ENCODE measurements around the gene FURIN.
"Not testable (repeated sequence)": the region's sequence is repeated elsewhere in the genome, so short reads cannot be mapped to it uniquely, and the experiment has no call there.

Gene FURIN

DNA sequence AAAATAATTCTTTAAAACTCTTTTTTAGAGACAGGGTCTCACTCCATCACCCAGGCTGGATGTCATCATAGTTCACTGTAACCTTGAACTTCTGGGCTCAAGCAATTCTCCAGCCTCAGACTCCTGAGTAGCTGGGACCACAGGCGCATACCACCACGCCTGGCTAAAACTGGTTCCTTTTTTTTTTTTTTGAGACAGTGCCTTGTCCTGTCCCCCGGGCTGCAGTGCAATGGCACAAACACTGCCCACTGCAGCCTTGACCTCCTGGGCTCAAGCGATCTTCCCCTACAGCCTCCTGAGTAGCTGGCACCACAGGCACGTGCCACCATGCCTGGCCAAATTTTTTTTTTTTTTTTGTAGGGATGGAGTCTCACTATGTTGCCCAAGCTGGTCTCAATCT lies 23.7 kb upstream of the FURIN start:
- DNase-seq (ENCODE audit: low spot score) = no peak

GRCh38 chr15:90845201-90845949 lies 23.0 kb upstream of the FURIN start:
- no peak for DNase-seq (ENCODE audit: low spot score)

- not testable (repeated sequence) for DNase-seq (ENCODE audit: low spot score)
Observed at GRCh38 chr15:90849424-90849823, 19.0 kb upstream of the FURIN start.

- no peak for DNase-seq (ENCODE audit: low spot score)
Observed at GRCh38 chr15:90851114-90851513, 17.3 kb upstream of the FURIN start.

DNA sequence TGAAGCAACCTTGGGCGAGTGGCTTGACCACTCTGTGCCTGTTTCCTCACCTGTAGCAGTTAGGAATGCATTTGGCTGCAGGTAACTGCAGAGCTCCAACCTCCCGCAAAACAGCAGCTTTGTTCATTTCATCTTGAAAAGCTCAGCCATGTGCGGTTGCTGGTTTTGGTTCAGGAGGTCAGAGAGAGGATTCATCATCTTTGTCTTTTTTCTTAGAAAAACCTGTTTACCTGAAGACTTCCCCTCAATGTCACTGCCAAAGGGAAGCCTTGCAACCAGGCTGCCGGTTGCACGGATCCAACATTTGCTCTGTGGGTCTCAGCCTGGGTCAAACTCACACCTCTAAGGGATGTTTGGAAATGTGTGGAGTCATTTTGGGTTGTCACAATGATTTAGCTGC lies 16.4 kb upstream of the FURIN start:
- no peak for DNase-seq (ENCODE audit: low spot score)

- DNase-seq (ENCODE audit: low spot score) = no peak
Observed at GRCh38 chr15:90855139-90855538, 13.2 kb upstream of the FURIN start.

- no peak for DNase-seq (ENCODE audit: low spot score)
Observed at GRCh38 chr15:90857337-90857736, 11.1 kb upstream of the FURIN start.

GRCh38 chr15:90857883-90858443 lies 10.4 kb upstream of the FURIN start:
- no peak for DNase-seq (ENCODE audit: low spot score)

- DNase-seq (ENCODE audit: low spot score) = no peak
Observed at GRCh38 chr15:90859234-90860131, 8.9 kb upstream of the FURIN start.

DNA sequence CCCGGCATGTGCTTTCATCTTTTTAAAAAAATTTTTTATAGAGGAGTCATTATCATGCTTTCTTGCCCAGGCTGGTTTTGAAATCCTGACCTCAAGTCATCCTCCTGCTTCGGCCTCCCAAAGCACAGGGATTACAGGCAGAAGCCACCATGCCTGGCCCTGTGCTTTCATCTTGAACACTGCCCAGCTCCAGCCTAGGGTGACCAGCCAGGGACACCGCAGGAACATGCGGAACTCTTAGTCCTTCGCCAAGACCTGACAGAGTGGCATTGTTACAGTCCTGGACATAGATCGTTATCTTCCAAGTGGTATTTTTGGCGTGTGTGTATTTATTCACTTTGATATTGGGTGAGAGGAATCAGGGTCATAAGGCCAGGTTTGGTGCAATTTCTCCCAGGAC lies 7.9 kb upstream of the FURIN start:
- no peak for DNase-seq (ENCODE audit: low spot score)

DNA sequence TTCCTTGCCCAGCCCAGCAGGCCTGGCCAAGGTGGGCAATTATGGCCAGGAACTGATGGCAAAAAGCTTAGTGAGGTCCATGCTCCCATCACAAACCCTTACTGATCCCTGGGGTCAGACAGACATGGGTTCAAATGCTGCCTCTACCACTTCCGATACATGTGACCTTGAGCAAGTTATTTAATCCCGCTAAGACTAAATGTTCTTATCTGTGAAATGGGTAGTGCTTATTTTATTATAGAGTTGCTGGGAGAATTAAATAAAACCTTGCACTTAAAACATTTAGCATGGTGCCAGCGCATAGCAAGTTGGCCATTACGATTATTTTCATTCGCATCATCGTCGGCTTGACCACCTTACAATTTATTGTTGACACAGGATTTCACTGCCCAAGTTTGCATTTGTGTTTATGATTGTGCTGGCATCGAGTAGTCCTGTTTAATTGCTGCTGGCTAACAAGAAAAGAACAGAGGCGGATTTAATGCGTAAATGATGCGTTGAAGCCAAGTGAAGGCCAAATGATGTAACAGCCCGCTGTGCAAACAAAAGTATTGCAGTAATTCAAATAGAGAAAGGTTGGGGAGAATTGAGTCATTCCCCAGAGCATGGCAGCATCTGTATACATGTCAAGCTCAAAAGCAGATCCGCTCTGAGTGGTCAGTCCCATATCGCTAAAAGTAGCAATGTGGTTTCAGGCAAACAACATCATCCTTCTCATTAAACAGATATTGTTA lies 7.3 kb upstream of the FURIN start:
- DNase-seq (ENCODE audit: low spot score) = no peak

DNA sequence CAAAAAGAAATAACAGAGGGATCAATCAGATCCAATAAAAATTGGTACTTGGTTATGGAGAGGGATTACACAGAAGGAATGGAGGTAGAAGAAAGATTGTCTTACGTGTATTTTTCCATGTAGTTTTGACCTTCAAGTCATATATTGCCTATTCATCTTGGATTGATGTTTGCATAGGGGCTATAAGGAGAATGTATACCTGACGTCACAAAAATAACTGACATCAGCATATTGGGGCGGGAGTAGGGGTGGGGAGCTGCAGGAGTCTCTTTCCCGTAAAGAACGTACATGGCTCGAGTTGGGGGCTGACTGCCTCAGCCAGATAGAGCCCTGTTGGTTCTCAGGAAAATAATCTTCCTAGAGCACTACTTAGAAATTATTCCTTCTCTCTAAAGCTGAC lies 5.9 kb upstream of the FURIN start:
- DNase-seq (ENCODE audit: low spot score) = no peak

DNA sequence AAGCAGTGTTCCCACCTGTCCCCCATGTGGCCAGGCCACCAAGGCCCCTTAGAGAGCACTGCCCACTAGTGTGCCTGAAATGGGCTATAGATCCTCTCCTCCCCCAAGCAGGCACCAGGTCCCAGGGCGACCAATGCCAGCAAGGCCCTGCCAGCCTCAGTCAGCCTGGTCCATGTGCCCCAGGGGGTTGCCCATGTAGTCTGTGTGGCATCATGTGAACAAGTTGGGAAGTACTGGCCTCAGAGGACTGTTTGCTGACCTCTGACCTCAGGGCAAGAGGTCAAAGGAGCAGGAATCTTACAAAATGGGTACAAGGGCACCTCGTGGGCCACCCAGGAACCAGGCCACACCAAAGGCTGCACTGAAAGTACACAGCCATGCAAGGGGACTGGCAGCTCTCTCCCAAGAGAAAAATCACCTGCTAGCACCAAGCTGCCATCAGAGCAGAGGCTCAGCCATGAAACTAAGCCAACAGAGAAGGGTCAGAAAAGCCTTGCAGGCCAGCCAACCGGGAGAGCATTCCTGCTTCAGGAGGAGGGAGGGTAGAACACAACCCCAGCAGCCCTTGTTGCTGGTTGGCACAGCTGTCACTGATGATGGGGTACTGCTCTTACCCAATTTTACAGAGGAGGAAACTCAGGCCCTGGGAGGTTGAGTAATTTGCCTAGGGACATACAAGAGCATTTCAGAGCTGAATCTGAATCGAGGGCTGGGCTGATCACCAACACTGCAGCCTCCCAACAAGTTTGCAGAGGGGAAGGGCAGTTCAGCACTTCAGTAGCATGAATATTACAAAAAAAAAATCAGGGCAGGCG lies 5.2 kb upstream of the FURIN start:
- DNase-seq (ENCODE audit: low spot score) = peak; percentile 44

DNA sequence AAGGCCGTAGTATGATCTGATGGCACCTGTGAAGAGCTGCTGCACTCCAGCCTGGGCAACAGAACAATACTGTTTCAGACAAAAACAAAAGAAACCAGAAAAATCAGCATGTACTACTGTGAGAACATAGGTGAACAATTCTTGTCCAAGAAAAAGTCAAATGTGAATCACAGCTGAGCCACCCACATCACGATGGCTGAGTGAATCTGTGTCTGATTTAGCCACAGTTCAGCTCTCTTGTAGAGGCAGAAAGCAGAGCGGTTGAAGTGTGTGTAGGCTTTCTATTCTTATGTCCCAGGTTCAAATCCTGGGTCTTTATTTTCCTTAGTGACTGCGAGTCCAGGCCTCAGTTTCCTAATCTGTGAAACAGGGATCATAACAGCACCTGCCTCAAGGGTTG lies 4.4 kb upstream of the FURIN start:
- DNase-seq (ENCODE audit: low spot score) = no peak

- no peak for DNase-seq (ENCODE audit: low spot score)
Observed at GRCh38 chr15:90864507-90864906, 3.9 kb upstream of the FURIN start.

DNA sequence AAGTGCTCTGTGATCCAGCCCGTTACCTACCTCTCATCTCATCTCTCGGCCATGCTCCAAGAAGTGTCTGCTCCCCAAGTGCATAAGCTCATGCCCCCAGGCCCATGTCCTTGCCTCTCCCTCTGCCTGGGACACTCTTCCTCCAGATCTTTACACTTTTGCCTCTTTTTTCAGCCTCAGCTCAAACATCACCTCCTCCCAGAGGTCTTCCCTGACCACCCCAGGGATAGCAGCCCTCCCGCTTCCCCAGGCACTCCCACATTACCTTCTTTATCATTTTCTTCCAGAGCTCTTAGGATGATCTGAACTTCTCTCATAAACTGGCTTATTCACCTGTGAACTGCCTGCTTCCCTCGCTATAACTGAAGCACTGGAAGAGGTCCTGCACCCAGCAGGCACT lies 2.7 kb upstream of the FURIN start:
- DNase-seq (ENCODE audit: low spot score) = no peak

DNA sequence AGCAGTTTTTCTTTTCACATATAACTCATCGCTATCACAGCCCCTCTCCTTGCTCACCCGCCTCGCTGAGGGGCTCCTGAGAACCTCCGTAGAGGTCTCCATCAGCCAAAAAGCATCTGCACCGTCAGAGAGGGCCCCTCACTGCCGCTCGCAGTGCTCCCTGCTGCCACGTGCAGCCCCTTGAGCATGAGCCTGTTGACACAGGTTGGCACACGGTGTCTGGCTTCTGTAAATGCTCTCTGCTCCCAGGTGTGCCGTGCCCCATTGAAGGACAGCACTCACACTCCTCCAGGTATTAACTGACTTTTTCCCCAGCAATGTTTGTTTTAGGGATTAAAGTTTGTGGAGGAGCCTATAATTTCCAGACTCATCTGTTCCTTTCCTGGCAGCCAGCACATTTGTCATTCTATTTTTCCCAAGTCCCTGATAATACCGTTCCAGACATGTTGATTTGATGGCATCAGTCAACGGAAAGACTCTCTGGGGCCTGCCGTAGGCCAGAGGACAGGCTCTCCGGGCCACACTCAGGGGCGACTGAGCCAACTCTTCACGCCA lies 2.1 kb upstream of the FURIN start:
- no peak for DNase-seq (ENCODE audit: low spot score)

- DNase-seq (ENCODE audit: low spot score) = no peak
Observed at GRCh38 chr15:90866800-90867199, 1.6 kb upstream of the FURIN start.

DNA sequence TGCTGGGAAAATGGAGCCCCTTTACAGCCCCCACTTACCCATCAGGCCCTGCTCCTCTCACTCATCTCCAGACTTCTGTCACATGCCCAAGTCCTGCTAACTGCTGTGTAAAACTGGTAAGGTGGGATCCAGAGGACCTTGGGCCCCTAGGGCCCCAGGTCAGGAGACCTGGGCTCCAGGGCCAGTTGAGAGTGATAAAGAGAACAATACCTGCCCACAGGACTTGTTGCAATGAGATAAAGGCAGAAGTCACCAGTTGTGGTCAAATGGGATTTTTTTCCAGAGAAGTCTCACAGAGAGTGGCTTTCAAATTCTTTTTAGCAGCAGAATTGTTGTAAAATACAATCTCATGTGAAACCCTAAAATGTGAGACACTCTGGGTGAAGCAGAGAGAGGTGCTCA lies 753 bp downstream of the FURIN start:
- no peak for DNase-seq (ENCODE audit: low spot score)

DNA sequence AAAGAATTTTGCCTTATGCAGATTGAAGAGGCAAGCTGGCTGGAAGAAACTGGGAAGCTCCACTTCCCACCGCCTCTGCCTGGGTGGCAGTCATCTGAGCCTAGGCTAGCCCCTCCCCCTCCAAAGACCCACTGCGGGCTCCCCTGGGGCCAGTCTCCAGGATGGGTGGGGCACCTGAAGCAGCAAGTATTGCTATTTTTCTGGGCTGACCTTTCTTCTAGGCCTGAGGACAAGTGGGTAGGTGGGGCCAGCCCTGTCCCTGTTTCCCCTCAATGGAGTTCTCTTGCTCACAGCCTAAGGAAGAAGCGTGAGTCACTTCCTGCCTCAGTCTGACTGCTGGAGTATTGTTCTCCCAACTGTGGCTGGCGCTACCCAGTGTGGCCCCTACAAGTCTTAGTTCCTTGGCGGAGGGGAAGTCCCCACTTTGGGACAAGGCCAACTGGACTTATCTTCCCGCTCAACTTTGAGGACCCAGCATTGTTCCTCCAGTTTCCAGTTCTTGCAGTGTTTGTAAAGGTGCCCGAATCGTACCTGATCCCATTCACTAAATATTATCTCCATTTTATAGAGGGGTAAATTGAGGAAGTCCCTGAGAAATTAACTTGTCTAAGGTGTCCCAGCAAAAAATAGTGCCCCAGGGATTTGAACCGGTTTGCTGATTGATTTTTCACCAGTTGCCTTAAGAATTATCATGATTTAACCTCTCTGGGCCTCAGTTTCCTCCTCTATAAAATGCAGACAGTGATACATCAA lies 1.4 kb downstream of the FURIN start:
- DNase-seq (ENCODE audit: low spot score) = peak; percentile 70

All from ecto neural progenitor cell (in vitro differentiated cells).